Upper lobe of right lung (tissue), 1 donor: Measurements from ENCODE around the gene NRROS. TPM values are rescaled to one million over a fixed set of nuclear protein-coding genes. Genes with fewer than 3 reads are reported as not detected.

Experiments used
- ATAC-seq: fragments of 200-7000 bp; cut with Tn5 transposase; one replicate; pipeline ENCODE4 v1.9.1; 2020; ENCODE audit warnings: mild to moderate bottlenecking, moderate library complexity
- DNase-seq: peaks from one replicate; pipeline ENCODE4 v3.0.0-alpha.2; 2020
- H3K27ac ChIP-seq: fragments of 200-600 bp; one replicate; pipeline ENCODE4 v1.8.0; 2022
- H3K27me3 ChIP-seq: fragments of 200-600 bp; one replicate; pipeline ENCODE4 v1.8.0; 2022; ENCODE audit warnings: mild to moderate bottlenecking
- H3K36me3 ChIP-seq: fragments of 200-600 bp; one replicate; pipeline ENCODE4 v1.8.0; 2022
- H3K4me1 ChIP-seq: fragments of 200-600 bp; one replicate; pipeline ENCODE4 v1.8.0; 2022
- H3K4me3 ChIP-seq: fragments of 200-600 bp; one replicate; pipeline ENCODE4 v1.8.0; 2022; ENCODE audit warnings: mild to moderate bottlenecking
- H3K9me3 ChIP-seq: fragments of 200-600 bp; one replicate; pipeline ENCODE4 v1.8.0; 2022
- CTCF ChIP-seq: fragments of 200-600 bp; IDR thresholded peaks from one replicate; pipeline ENCODE4 v1.8.0; 2022; ENCODE audit warnings: antibody characterized with exemption
- intact Hi-C: fragments of 100-400 bp; cut with DNase I; formaldehyde crosslinking; loops from one replicate; pipeline ENCODE4 v1.11.0; 2022
- total RNA-seq: library from RNA; stranded (reverse); fragmentation: NEBNext Ultra II Directional; extraction: Animal tissue kit (Norgen Biotek cat#: 25700); gene quantifications from one replicate; pipeline ENCODE4 v1.2.1, GENCODE V29; 2021
- donor health status: DM: no; HTN: yes; CAD: no; lungs with severe emphysema.

NRROS gene
- total RNA-seq, 1 donor from 2014 or later = 19.5 TPM

DNA sequence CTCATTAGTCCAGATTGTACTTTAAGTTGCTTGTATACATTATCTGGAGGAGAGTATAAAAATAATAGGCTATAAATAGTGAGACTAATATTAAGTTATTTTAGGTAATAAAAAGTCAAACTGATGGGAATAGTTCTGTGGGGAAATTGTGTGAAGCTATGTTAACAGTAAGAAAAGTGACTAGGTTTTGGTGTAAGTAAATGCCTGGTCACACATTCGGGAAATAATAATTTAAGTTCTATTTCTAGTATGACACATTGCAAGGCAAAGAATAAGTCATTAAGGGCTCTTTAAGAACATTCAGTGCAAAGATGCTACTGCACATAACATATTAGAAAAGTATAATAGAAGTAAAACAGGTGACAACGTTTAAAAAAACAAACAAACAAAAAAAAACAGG, 18.8 kb upstream of the NRROS start:
- Histone ChIP-seq H3K9me3 (no peaks in the 10 kb centered on the region), H3K27me3 (no peaks in the 10 kb centered on the region), H3K27ac (peak overlapping the region; percentile 68), H3K4me1 (peaks cover 13% of the 10 kb centered on the region), H3K4me3 (no peak overlapping the region), H3K36me3 (no peaks in the 10 kb centered on the region)
- DNase-seq = no peak
- ATAC-seq = no peak
- intact Hi-C loops = no loop called here
- TF ChIP-seq CTCF = no peak

DNA sequence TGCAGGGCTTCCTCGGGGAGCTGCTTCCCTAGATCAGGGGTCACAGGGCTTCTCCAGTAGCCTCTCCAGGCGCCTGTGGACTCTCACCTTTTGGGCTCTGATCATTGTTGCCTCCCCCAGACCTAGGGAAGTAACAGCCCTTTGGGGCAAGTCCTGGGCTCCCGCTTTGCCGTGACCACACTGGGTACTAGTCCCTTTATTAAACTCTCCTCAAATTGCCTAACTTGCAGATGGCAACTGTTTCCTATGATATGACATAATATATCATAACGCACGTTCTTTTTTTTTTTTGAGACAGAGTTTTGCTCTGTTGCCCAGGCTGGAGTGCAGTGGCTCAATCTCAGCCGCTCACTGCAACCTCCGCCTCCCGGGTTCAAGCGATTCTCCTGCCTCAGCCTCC, 17.9 kb upstream of the NRROS start:
- Histone ChIP-seq H3K27ac (peak overlapping the region; percentile 30), H3K4me1 (peaks cover 13% of the 10 kb centered on the region), H3K4me3 (no peak overlapping the region), H3K9me3 (no peaks in the 10 kb centered on the region), H3K36me3 (no peaks in the 10 kb centered on the region), H3K27me3 (no peaks in the 10 kb centered on the region)
- intact Hi-C loops = no loop called here
- DNase-seq (no peak), ATAC-seq (peak; percentile 7)
- TF ChIP-seq CTCF = no peak

- no peak for TF ChIP-seq CTCF
- Histone ChIP-seq H3K36me3 (no peaks in the 10 kb centered on the region), H3K9me3 (no peaks in the 10 kb centered on the region), H3K4me1 (peaks cover 9% of the 10 kb centered on the region), H3K4me3 (no peak overlapping the region), H3K27me3 (no peaks in the 10 kb centered on the region), H3K27ac (peak overlapping the region; percentile 73)
- intact Hi-C loops = no loop called here
- DNase-seq = no peak
- peak; percentile 78 for ATAC-seq
Measured at GRCh38 chr3:196624067-196624790, 15.3 kb upstream of the NRROS start.

GRCh38 chr3:196624907-196625306, 14.6 kb upstream of the NRROS start:
- intact Hi-C loops = no loop called here
- Histone ChIP-seq H3K27ac (peak overlapping the region; percentile 73), H3K27me3 (no peaks in the 10 kb centered on the region), H3K4me1 (peaks cover 7% of the 10 kb centered on the region), H3K9me3 (no peaks in the 10 kb centered on the region), H3K36me3 (no peaks in the 10 kb centered on the region), H3K4me3 (no peak overlapping the region)
- DNase-seq = peak; percentile 75
- peak; percentile 84 for ATAC-seq
- no peak for TF ChIP-seq CTCF

DNA sequence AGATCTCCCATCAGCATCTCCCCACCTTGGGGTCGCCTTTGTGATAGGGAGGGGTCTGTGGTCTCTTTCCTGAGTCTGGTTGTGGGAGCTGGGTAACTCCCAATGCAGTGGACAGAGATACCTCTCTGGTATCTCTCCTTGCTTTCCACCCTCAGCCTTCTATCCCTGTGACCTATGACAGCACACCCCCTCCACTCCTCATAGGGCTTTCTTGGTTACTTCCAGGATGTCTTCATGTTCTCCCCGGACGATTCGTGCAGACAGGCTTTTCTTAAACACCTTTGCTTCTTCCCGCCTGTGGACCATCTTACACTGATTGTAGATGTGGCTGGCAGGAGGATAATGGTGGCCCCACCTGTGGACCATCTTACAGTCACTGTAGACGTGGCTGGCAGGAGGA, 14.2 kb upstream of the NRROS start:
- ATAC-seq (no peak), DNase-seq (no peak)
- intact Hi-C loops = no loop called here
- no peaks in the 10 kb centered on the region for H3K36me3 ChIP-seq
- H3K4me3 ChIP-seq = no peak overlapping the region
- H3K27ac ChIP-seq = no peak overlapping the region
- no peaks in the 10 kb centered on the region for H3K9me3 ChIP-seq
- H3K27me3 ChIP-seq = no peaks in the 10 kb centered on the region
- H3K4me1 ChIP-seq = peaks cover 3% of the 10 kb centered on the region
- no peak for TF ChIP-seq CTCF

DNA sequence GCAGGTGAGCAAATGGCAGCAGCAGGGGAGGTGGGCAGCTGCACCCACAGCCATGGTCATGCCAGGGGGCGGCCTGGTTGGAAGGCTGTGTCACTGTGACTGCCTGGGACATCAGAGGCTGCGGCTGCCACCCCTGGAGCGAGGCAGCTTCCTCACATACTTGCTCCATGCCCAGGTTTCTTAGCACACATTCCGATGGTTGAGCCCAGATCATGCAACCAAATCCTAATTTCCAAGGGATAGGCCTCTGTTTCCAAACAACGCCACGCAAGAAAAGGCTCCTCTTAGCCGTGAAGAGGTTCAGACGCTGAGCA, 11.6 kb upstream of the NRROS start:
- H3K27ac ChIP-seq = no peak overlapping the region
- no peak for ATAC-seq
- H3K36me3 ChIP-seq = no peaks in the 10 kb centered on the region
- H3K4me3 ChIP-seq = no peak overlapping the region
- H3K27me3 ChIP-seq = no peaks in the 10 kb centered on the region
- DNase-seq = no peak
- peaks cover 4% of the 10 kb centered on the region for H3K4me1 ChIP-seq
- TF ChIP-seq CTCF = no peak
- H3K9me3 ChIP-seq = no peaks in the 10 kb centered on the region
- intact Hi-C loops = no loop called here
